Ramos (cell line): Measurements from ENCODE around the gene VPS41.

Experiments
- in situ Hi-C: fragments of 300-500 bp; cut with MboI; formaldehyde crosslinking; loops from one replicate; pipeline ENCODE4 v1.14.3; 2022; ENCODE audit warnings: low sequenced_read_pairs; ENCODE audit not compliant: unreplicated experiment

Gene VPS41

GRCh38 chr7:38751416-38751815 is 157.6 kb downstream of the VPS41 start:
- in situ Hi-C loops = no loop called here

GRCh38 chr7:38748056-38748610 is 160.9 kb downstream of the VPS41 start:
- in situ Hi-C loops = no loop called here

GRCh38 chr7:38746438-38746837 is 162.6 kb downstream of the VPS41 start:
- in situ Hi-C loops = no loop called here

GRCh38 chr7:38744746-38745145 is 164.2 kb downstream of the VPS41 start:
- in situ Hi-C loops = no loop called here

DNA sequence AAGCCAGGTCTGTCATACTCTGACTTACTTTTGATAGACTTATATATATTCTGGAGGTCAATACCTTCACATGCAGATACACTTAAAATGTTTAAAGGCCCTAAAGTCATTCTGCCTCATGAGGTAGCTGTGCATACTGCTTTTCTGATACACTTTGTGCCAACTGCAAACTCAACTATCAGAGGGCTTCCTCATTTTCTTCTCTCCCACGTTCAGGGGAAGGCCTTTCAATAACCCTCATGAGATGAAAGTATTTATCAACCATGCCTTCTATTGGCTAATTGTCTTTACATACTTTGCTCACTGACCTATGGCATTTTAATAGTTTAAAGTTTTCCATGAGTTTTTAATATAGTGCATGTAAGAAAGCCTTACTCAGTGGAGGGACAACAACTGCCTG is 165.1 kb downstream of the VPS41 start:
- in situ Hi-C loops = no loop called here

- in situ Hi-C loops = no loop called here
These were observed 168.9 kb downstream of the VPS41 start for GRCh38 chr7:38740041-38740440.

DNA sequence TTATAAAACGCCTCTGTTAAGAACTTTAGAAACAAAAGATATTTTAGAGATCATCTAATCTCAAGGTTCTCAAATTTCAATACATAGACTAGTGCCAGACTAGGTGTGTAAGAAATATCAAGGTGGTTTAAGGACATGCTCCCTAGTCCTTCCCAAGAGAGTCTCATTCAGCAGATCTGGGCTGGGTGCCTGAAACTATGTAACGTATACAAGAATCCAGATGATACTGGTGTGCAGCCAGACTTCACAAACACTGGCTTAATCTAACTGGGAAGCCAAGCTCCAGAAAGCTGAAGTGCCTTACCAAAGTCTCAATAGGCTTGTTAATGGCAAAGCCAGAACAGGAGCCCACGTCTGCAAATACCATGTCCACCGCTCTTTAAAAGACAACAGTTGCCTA is 172.9 kb downstream of the VPS41 start:
- in situ Hi-C loops = no loop called here

DNA sequence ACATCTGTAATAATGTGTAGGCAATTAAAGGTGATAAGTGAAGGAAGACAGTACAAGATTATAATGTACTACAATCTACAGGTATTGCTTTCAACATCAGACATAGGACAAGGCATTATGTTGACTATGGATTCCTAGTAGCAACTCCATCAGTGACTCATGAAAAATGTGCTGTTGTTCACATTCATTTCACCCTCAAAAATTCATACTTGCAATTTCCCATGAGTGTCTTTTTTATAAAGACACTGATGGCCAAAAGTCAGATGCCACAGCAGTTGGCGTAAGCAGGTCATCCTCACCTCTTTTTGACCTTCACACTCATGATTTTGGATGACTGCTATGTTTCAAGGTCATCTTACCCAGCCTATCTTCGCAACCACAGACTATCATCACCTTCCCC is 177.8 kb downstream of the VPS41 start:
- in situ Hi-C loops = no loop called here

GRCh38 chr7:38728145-38728544 is 180.8 kb downstream of the VPS41 start:
- in situ Hi-C loops = no loop called here

GRCh38 chr7:38727184-38727940 is 181.6 kb downstream of the VPS41 start:
- in situ Hi-C loops = no loop called here

- in situ Hi-C loops = no loop called here
These were observed 185.7 kb downstream of the VPS41 start for GRCh38 chr7:38723327-38723726.

DNA sequence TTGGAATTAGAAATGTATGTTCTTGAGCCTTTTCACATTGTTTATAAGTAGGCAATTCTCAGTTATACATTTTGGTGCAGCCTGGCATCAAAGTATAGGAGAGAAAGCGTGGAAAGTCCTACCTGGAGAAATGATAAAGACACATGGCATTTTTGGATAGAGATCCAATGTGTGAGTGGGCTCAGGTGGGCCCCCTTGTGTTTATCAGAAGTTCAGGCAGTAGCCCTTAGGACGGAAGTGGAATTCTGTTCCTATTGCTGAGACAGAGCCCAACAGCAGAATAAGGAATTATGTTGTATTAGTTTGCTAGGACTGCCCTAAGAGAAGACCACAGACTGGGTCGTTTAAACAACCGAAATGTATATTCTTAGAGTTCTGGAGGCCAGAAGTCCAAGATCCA is 192.6 kb downstream of the VPS41 start:
- in situ Hi-C loops = no loop called here

- in situ Hi-C loops = no loop called here
These were observed 199.9 kb downstream of the VPS41 start for GRCh38 chr7:38709123-38709522.

DNA sequence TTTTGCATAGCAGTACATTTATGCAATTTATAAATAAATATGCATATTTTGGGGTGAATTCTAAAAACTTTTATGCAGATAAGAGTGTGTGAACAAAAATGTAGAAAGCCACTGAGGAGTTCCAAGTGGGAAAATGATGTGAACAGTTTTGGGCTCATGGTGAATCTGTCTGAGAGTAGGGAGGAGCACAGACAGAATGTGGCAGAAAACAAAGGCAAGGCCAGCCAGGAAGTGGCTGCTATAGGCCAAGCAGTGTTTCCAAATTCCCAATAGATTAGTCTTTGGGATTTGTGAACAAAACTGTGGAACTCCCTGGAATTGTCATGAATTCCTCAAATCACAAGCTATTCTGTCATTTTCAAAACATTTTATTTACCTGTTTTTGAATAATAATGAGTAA is 204.2 kb downstream of the VPS41 start:
- in situ Hi-C loops = no loop called here

GRCh38 chr7:38704041-38704547 is 204.9 kb downstream of the VPS41 start:
- in situ Hi-C loops = no loop called here

DNA sequence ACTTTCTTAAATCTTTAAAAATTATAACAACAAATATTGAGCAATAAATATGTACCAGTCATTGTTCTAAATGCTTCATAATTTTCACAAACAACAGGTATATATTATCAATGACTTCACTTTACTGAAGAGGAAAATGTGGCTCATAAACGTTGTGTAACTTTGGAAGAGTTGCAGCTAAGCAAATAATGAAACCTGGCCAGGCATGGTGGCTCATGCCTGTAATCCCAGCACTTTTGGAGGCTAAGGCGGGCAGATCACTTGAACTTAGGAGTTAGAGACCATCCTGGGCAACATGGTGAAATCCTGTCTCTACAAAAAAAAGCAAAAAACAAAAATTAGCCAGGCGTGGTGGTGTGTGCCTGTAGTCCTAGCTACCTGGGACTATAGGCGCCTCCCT is 205.9 kb downstream of the VPS41 start:
- in situ Hi-C loops = no loop called here

DNA sequence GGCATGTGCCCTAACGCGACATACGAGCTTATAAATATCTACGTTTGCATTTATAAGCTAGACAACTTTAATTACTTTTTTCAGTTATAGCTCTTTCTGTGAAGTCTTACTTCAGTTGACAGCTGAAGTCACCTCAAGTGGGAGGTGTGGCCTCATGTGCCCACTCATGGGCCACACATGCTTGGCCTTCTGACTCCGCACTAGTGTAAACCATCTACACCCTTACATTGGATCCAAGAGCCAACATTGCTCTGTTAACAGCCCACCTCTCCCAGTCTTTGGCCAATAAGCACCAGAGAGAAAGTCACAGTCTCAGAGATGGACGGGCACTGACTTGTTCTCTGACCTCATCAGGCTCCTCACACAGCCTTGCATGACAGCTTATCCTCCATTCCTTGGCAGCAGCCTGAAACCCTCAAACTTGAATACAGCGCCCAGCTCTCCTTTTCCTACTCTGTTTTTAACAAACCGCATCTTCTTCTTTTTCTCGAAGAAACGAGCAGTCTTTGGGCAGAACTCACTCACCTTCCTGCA is 206.9 kb downstream of the VPS41 start:
- in situ Hi-C loops = no loop called here

- in situ Hi-C loops = no loop called here
These were observed 208.9 kb downstream of the VPS41 start for GRCh38 chr7:38700116-38700515.

DNA sequence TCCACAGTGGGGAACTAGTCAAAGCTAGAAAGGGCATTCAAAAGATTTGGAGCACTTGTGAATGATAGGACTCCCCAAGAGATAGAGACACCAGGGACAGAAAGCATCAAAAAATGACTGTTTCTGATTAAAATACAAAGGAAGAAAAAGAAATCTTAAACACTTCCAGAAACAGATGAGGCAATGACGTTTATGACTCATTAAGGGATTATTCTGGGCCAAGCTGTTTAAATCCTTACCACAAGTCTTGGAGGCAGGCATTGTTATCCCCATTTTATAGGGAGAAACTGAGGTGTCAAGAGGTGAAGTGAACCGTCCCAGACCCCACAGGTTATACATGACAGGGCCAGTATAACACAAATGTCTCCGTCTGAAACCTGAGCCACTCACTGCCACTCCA is 209.5 kb downstream of the VPS41 start:
- in situ Hi-C loops = no loop called here

- in situ Hi-C loops = no loop called here
These were observed 214.7 kb downstream of the VPS41 start for GRCh38 chr7:38694326-38694725.

GRCh38 chr7:38686888-38687287 is 222.1 kb downstream of the VPS41 start:
- in situ Hi-C loops = no loop called here

GRCh38 chr7:38685851-38686250 is 223.1 kb downstream of the VPS41 start:
- in situ Hi-C loops = no loop called here
